Activated CD4-positive, alpha-beta T cell treated with anti-CD3 and anti-CD28 coated beads for 4 hours (primary cell): ENCODE data around the gene BLOC1S6.

ENCODE experiments used
- DNase-seq, 2 donors: peaks; one replicate each; pipeline ENCODE4 v3.0.0-alpha.2; 2020

The BLOC1S6 gene, protein sequence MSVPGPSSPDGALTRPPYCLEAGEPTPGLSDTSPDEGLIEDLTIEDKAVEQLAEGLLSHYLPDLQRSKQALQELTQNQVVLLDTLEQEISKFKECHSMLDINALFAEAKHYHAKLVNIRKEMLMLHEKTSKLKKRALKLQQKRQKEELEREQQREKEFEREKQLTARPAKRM

DNA sequence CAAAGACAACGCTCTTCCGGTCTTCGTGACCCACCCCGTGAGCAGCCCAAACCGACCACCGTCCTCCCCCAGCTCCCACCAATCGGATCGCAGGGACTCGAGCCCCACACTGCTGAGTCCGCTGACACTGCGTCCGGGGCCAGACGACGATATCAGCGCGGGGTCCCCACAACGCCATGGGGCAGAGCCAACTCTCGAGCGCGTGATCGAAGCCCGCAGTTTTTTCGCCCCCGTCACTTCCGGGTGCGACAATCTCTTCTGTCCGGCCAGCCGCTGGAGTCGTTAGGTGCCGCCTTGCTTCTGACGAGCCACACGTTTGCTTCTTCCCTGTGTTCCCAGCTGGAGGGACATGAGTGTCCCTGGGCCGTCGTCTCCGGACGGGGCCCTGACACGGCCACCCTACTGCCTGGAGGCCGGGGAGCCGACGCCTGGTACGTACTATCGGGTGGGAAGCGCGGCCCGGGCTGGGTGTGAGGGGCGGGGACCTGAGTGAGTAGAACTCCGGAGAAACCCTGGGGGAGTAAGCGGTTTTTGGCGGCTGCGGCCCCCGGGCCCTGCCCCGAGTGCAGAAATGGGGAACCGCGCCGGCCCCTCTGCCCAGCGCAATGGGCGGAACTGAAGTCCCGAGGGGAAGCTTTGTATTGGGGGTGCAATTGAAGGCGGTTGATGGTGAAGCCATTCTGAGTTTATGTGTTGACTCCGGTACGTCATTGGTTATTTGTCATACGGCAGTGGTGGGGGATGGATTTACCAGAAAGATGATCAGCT, at the start of gene BLOC1S6:
Gene BLOC1S6 (plus strand): TSS at position 285 of the 768 bp plus-strand sequence. CDS start 65 bp downstream, at position 350.
- peak; percentile 83 to 85 for DNase-seq

DNA sequence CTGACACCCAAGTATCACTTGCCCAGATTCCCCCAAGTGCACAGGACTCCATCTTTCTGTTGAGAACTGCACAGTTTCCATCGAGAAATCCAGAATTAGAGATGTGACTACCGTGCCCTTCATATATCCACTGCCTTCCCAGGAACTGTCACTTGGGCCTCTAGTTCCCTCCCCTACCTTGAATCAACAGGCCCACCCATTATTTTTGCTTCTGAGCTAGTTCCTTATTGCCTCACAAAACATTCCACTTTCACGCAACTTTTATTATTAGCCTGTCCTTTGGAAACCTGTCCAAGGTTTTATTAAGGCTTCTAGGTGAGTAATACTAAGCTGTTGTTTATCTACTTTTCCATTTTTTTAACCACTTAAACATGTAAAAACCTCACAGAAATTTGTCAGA, 47.5 kb upstream of the BLOC1S6 start:
- DNase-seq = no peak

DNA sequence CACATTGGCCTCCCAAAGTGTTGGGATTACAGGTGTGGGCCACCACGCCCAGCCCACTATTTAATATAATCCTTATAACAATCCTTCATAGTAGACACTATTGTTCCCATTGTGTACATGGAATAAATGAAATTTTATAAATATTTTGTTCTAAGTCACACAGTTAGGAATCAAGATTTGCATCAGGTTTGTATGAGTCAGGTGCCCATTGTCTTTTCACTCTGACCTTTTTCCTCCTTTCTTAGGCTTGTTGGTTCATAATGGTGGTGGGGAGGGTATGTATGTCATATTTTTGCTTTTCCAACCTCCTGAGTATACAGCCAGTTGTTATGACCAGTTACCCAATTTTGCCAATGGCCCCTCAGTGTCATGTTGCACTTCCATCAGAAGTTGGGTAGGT, 46.6 kb upstream of the BLOC1S6 start:
- no peak for DNase-seq

DNA sequence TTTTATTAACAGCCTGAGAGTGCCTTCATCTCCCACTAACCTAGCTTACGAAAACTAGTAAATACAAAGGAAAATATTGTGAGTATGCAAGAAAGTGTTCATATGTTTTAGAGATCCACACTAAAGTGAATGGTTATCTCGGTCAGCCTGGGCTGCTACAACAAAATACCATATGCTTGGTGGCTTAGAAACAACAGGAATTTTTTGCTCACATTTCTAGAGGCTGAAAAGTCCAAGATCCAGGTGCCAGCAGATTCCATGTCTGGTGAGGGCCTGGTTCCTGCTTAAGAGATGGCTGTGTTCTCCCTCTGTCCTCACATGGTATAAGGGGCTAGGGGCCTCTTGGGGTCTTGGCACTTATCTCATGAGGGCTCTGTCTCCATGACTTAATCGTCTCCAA, 44.1 kb upstream of the BLOC1S6 start:
- no peak for DNase-seq

DNA sequence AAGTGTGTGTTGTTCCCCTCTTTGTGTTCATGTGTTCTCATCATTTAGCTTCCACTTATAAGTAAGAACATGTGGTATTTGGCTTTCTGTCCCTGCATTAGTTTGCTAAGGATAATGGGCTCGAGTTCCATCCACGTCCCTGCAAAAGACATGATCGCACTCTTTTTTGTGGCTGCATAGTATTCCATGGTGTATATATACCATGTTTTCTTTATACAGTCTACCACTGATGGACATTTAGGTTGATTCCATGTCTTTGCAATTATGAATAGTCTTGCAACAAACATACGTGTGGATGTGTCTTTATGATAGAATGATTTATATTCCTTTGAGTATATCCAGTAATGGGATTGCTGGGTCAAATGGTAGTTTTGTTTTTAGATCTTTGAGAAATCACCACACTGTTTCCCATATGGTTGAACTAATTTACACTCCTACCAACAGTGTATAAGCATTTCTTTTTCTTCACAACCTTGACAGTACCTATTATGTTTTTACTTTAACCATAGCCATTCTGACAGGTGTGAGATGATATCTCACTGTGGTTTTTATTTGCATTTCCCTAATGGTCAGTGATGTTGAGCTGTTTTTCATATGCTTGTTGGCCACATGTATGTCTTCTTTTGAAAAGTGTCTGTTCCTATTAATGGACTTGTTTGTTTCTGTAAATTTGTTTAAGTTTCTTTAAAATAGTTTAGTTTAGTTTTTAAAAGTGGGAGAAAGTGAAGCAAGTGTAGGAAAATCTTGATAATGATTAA, 42.7 kb upstream of the BLOC1S6 start:
- DNase-seq = no peak

DNA sequence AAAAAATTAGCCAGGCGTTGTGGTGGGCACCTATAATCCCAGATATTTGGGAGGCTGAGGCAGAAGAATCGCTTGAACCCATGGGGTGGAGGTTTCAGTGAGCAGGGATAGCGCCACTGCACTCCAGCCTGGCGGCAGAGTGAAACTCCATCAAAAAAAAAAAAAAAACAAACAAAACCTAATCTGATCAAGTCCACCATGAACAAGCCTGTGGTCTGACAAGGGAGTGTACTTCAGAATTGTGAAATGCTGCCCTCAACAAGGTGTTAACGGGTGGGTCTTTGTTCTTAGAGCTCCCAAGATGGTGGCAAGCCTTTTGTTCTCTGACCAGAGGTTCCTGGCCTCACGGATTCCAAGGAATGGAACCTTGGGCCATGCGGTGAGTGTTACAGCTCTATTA, 40.4 kb upstream of the BLOC1S6 start:
- DNase-seq = no peak

DNA sequence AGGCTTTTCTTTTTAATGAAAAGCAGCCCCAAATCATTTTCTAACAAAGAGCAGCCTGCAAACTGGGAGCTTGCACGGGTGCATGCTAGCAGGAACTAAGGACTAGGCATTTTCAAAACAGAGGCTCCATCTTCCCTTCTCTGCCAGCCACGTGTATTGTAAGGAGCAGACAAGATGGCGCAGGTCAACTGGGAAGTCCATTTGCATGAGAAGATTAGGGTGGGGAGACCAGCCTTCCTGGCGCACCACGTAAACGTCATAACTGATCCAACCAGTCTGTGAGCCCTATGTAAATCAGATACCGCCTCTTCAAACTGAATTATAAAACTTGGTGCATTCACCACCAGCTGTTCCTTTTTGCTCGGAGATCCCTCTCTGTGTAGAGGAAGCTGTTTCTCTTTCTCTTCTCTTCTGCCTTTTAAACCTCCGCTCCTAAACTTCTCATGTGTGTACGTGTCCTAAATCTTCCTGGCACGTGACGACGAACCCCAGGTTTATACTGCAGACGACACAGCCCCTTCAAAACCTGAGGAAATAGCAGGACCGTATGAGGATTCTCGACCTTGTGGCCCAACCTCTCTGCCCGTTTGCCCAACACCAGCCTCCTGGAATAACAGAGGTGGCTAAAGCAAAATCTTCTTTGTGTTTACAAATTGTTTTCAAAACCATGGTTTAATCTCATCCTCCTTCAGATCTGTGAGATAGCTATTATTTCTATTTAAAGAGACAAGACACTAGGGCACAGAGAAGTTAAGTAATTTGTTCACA, 38.2 kb upstream of the BLOC1S6 start:
- DNase-seq = no peak

DNA sequence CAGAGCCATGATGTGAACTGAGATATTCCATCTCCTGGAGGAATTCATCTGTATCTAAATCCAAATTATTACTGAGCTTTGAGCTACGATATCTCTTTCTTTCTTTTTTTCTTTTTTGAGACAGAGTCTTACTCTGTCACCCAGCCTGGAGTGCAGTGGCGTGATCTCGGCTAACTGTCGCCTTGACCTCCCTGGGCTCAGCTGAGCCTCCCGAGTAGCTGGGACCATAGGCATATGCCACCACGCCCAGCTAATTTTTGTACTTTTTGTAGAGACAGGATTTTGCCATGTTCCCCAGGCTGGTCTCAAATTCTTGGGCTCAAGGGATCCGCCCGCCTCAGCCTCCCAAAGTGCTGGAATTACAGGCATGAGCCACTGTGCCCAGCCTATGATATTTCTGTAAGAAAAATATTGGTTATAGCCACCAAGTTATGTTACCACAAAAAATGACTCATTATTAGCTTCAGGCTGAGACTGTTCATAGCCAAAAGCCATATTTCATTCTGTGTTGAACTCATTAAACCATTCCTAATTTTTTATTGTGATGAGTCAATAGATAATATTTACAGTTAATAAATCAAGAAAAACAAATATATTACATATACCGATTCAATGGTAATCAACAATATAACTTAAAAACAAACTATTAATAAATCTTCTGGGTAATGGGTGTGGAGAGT, 37.5 kb upstream of the BLOC1S6 start:
- DNase-seq = no peak

DNA sequence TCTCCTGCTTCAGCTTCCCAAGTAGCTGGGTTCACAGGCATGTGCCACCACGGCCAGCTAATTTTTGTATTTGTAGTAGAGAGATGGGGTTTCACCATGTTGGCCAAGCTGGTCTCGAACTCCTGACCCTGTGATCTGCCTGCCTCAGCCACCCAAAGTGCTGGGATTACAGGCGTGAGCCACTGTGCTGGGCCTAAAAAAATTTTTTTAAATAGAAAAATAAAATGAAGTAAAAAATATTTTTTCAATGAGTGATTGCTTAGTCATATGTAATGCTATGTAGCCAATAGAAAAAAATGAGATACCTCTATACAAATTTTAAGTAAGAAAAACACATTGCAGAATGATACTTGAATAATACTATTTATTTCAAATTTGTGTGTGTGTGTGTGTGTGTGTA, 36.7 kb upstream of the BLOC1S6 start:
- DNase-seq = no peak

DNA sequence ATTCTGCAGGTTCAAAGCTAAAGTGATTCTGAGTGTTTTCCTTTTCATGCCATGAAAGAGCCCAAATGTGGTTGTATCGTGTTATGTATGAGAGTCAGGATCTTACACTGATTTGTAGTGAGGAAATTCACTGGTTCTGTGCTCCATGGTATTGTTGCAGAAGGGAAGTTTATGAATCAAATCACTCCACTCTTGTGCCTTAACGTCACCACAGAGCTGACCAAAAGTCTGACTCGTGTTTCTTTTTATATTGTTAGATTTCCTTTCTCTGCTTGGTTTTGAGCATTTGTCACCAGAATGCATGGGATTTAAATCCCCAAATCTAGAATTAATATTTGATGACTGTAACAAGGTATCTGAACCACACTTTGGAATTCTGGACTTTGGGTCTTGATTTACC, 35.5 kb upstream of the BLOC1S6 start:
- DNase-seq = no peak

DNA sequence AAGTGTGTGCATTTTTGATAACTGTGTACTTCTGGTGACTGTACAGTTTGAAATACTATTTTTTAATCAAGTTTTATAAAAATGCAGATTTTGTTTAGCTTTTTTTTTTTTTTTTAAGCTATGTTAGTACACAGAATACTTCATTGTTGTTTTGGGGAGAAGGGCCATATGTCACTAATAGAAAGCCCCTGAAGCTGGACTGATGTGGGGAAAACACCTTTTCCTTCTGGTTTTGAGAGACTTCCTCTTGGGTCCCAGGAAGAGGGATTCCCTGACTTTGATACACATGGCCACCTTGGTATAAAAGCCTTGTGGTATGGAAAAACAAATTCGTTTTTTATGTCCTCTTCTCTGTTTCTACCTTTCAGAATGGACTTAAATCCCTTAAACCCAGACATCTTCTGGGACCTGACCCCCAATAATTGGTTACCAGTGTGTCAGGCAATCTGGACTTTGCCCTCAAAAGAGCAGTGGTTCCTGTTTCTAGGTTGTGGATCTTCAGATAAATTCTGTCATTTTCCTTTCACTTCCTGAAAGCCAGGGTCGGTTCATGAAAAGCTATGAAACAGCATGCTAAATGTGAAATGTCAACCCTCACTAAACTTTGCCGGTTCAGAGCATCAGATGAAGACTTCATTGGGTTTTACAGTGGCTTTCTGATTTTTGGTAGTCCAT, 31.1 kb upstream of the BLOC1S6 start:
- no peak for DNase-seq

DNA sequence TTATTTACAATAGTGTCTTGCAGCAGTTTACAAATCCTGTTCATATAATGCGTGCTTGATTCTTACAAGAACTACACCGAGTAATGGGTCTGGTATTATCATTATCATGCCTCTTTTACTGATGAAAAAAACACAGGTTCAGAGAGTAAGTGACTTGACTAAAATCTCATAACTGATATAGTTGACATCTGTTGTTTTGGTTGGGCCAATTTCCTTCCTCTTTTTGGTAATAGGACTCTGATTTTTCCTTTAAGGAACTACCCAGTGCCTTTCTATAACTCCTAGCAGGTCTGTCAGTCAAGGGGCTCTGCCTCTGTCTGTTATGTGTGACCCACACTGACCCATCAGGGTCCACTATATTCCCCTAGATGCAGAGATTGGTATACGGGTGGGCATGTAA, 14.6 kb upstream of the BLOC1S6 start:
- DNase-seq = no peak

DNA sequence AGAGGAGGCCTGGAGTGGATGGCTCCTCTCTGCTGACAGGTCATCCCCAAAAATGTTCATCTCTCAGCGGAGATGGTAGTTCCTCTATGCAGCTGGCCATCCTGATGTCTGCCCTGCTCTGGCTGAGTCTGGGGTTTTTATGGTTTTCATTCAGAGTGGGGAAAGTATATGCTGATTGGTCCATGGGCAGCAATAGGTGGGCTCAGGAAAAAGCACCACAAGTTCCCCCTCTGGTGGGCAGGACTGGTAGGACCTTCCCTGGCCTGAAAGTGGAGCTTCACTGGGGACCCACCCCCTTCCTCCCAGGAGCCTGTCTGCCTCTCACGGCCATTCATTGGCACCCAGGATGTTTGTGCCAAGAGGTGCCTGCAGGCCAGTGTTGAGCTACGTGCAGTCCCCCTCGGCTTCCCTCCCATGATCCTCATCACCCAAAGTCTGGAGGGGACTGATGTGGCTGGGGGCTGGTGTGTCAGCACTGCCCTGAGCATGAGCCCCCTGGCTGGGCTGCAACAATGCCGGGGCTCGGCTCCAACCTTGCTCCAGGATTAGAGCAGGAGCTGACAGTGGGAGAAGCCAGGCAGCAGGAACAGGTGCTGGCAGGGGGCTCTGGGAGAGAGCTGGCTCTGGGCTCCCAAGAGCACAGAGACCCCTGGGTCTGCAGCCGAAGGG, 13.1 kb upstream of the BLOC1S6 start:
- peak in 1 of 2 donors; percentile 4 for DNase-seq

DNA sequence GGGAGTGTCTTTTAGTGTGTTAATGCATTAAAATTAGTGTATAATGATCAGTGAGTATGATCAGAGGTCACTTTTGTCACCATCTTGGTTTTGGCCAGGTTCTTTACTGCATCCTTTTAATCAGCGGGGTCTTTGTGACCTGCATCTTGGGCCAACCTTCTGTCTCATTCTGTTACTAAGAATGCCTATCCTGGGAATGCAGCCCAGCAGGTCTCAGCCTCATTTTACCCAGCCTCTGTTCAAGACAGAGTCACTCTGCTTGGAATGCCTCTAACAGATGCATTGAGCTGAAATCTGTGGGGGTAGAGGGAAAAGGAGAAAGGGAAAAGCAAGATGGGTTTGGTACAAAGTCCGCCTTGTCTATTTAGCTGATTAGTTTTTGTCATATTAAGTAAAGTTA, 5.3 kb upstream of the BLOC1S6 start:
- DNase-seq = no peak

DNA sequence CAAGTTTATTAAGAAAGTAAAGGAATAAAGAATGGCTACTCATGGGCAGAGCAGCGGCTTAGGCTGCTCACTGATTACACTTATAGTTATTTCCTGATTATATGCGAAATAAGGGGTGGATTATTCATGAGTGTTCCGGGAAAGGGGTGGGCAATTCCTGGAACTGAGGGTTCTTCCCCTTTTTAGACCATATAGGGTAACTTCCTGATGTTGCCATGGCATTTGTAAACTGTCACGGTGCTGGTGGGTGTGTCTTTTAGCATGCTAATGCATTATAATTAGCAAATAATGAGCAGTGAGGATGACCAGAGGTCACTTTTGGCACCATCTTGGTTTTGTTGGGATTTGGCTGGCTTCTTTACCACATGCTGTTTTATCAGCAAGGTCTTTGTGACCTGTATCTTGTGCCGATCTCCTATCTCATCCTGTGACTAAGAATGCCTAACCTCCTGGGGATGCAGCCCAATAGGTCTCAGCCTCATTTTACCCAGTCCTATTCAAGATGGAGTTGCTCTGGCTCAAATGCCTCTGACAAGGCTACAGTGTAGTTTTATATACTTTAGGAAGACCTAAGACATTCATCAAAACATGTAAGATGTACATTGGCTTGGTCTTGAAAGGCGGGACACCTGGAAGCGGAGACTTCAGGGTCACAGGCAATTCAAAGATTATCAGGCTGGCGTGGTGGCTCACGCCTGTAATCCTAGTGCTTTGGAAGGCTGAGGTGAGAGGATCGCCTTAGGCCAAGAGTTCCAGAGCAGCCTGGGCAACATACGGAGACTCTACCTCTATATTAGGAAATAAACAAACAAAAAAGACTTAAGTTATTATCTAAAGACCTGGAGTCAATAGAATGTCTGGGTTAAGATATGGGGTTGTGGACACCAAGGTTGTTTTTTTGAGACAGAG, 3.2 kb upstream of the BLOC1S6 start:
- no peak for DNase-seq

DNA sequence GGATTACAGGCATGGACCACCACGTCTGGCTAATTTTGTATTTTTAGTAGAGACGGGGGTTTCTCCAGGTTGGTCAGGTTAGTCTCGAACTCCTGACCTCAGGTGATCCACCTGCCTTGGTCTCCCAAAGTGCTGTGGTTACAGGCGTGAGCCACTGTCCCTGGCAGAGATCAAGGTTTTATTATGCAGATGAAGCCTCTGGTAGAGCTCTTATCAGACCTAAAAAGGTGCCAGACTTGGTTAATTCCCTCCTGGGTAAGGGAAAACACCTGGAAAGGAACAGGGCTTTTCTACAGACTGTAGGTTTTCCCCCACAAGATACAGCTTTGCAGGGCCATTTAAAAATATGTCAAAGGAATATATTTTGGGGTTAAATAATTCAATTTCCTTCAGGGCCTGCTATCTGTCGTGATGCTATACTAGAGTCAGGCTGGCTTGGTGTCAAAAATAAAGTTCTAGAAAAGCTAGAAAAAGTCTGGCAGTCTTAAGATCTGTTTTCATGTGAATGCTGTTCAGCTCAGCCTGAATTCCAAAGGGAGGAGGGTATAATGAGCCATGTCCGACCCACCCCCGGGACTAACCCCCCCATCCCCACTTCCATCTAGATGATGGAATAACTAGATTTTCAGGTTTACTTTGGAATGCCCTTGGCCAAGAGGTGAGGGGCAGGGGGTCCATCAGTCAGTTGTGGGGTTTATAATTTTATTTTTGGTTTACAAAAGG, 1.9 kb upstream of the BLOC1S6 start:
- no peak for DNase-seq

DNA sequence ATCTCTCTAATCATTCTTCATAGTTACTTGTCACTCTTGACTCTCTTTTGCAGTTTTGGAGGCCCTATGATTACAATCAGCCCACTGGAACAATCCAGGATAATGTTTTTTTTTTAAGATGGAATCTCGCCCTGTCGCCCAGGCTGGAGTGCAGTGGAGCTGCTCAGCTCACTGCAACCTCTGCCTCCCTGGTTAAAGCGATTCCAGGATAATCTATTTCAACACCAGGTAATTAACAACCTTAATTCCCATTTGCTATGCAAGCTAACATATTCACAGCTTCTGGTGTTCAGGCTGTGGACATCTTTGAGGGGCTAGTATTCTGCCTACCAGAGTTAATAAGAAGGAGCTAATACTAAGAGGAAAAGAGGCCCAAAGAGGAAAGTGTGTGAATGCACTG, 1.1 kb upstream of the BLOC1S6 start:
- DNase-seq = no peak

DNA sequence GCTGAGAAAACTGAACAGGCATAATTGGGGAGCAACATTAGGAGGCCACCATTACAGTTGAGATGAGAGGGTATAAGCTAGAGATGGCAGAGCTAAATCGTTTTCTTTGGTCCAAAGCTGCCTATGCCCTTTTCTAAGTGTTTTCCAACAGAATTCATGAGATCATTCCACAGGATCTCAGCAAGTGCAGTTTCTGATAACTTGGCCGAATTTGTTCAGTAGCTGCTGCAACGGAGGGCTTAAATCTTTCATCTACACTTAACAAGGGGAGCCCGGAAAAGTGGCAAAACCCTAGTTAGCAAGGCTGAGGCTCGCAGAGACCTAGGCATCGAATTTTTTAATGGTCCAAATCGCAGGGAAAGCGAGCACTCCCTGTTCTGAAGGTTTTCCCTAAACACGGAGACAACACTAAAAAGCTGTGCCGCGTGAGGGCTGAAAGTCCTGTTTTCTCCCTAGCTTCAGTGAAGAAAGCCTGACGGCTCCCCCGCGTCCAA, 531 bp upstream of the BLOC1S6 start:
- DNase-seq = no peak

DNA sequence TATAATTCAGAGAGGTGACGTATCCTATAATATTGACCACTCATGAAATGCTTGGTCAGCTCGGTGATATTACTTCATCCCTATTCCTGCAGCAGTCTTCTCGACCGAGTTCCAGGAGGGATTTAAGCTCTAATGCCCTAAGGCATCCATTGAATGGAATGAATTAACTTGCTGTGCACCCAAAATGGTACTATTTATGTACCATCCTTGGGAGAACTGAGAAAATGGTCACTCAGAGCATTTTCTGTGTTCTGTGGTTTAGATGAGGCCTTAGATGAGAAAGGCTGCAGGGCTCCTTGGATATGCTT, 638 bp downstream of the BLOC1S6 start:
- DNase-seq = no peak
